ENCODE results near the gene COQ8A.

GRCh38 chr1:226948051-226948450 is 8.0 kb downstream of the COQ8A start:
- TF ChIP-seq, protein P1, sequence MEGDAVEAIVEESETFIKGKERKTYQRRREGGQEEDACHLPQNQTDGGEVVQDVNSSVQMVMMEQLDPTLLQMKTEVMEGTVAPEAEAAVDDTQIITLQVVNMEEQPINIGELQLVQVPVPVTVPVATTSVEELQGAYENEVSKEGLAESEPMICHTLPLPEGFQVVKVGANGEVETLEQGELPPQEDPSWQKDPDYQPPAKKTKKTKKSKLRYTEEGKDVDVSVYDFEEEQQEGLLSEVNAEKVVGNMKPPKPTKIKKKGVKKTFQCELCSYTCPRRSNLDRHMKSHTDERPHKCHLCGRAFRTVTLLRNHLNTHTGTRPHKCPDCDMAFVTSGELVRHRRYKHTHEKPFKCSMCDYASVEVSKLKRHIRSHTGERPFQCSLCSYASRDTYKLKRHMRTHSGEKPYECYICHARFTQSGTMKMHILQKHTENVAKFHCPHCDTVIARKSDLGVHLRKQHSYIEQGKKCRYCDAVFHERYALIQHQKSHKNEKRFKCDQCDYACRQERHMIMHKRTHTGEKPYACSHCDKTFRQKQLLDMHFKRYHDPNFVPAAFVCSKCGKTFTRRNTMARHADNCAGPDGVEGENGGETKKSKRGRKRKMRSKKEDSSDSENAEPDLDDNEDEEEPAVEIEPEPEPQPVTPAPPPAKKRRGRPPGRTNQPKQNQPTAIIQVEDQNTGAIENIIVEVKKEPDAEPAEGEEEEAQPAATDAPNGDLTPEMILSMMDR (IDR thresholded peaks at IDR 0.05), result no peak
- TF ChIP-seq POLR2AphosphoS5 (IDR thresholded peaks at IDR 0.05), result no peak

Measured in prostate gland (tissue), 2 donors.